G401 (cell line): Measurements from ENCODE around the gene KIF18B. TPM values are rescaled to one million over a fixed set of nuclear protein-coding genes. Genes with fewer than 3 reads are reported as not detected.

ENCODE experiments used
- DNase-seq: peaks from one replicate; pipeline ENCODE4 v3.0.0-alpha.2; 2015; ENCODE audit warnings: low spot score
- in situ Hi-C: cut with HindIII; loops from 2 replicates; pipeline ENCODE4 v1.10.0; 2016; ENCODE audit warnings: low sequenced_read_pairs, mixed read lengths
- total RNA-seq: library from RNA; depleted of rRNA; stranded (reverse); fragments of >200 nt; shearing (Covaris generic); gene quantifications from 2 replicates; pipeline ENCODE4 v1.2.3, GENCODE V29; 2014; rRNA removed

The KIF18B gene
- total RNA-seq, result 22.6 and 24.4 TPM in 2 replicates

DNA sequence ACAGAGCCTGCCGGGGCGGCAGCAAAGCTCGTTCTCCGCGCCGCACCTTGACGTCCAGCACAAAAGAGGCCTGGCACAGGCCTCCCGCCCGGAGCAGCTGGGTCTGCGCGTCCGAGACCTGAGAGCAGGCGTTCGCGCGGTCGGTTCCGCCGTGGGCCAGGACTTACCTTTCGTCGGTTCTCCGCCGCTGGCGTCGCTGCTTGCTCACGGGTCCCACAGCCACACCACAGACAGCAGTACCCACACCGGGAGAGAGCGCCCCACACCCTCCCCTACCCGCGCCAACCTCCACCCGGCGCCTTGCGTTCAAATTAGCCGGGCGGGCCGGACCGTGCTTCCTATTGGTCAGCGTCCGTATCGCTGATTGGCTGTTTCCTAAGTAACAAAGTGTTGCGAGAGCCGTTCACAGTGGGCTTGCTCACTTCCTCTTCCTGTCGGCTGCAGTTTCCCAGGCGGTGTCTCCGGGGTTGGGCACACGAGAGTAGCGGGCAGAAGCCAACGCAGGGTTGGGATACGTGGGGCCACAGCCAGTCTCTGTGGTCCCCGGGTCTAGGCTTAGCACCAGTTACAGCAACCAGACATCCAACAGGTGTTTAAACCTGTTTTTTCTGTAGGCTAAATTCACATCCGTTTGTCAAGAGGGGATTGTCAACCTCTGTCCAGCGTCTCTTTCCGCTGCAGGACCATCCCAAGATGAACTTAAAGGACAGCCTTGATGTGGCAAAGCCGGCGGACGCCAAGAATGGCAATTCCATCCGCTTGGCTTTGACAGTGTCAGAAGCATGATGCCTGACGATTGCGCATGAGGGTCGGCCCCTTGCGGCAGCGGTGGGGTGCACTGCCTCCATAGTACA lies at the start of gene KIF18B:
Gene KIF18B, minus strand, starts transcription at position 313 of the 854 bp plus-strand sequence. CDS start 11,429 bp downstream, outside the sequence.
- in situ Hi-C loops, result no loop called here
- peak; percentile 94 for DNase-seq

DNA sequence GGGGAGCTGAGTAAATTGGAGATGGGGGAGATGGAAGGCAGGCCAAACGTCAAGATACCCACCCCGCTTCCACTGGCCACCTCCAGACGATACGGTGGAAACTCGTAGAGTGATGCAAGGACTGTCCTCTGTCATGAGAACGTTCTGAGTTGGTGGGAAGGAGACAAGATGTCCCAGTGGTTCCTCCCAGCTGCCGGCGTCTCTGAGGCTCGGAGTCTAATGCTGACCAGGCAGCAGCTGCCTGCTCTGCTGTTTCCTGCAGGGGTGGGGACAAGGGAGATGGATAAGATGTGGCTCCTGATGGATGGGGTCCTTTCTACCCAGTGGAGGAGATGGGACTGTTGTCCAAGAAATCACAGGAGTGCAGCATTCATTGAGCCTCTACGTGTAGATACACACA lies 48.7 kb upstream of the KIF18B start:
- in situ Hi-C loops, result no loop called here
- DNase-seq, result no peak

- DNase-seq, result no peak
- in situ Hi-C loops, result no loop called here
These were observed 47.9 kb upstream of the KIF18B start for GRCh38 chr17:44995436-44996001.

GRCh38 chr17:44992242-44992939 lies 44.8 kb upstream of the KIF18B start:
- in situ Hi-C loops, result no loop called here
- no peak for DNase-seq

DNA sequence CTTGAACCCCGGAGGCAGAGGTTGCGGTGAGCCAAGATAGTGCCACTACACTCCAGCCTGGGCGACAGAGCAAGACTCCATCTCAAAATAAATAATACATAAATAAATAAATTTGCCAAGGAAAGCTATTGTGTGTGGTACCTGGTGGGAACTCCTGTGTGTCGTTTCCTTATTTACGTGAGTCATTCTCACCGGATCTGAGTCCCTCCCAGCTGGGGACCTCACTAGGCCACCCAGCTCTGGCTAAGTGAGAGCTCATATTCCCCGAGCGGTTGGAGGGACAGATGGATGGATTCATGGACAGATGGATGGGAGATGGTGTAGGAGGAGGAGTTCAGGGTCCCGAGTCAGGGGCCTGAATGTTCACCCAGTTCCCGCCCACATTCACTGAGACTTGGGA lies 43.4 kb upstream of the KIF18B start:
- in situ Hi-C loops, result no loop called here
- DNase-seq, result no peak

- no peak for DNase-seq
- in situ Hi-C loops, result no loop called here
These were observed 42.1 kb upstream of the KIF18B start for GRCh38 chr17:44989552-44990138.

- DNase-seq, result no peak
- in situ Hi-C loops, result no loop called here
These were observed 40.7 kb upstream of the KIF18B start for GRCh38 chr17:44988044-44988942.

DNA sequence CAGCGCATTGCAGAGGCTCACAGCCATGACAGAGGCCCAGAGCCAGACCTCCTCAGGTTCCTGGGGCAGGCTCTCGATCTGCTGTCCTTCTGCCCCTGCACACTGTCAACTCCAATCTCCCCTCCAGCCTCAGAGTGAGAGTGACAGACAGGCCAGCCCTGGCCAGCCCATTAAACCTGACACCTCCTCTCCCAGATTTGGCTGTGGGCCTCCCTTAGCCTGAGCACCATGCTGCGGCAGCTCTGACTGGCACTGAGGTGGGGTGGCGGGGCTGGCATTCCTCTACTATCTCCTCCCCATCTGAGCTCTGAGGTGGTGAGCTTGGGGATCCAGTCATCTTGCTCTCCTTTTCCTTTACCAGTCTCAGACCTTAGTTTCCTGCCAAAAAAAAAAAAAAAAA lies 36.0 kb upstream of the KIF18B start:
- in situ Hi-C loops, result no loop called here

GRCh38 chr17:44982113-44982702 lies 34.6 kb upstream of the KIF18B start:
- in situ Hi-C loops, result no loop called here
- no peak for DNase-seq

More for the DNA sequence above, 36.0 kb upstream of the KIF18B start:
- DNase-seq, result no peak

DNA sequence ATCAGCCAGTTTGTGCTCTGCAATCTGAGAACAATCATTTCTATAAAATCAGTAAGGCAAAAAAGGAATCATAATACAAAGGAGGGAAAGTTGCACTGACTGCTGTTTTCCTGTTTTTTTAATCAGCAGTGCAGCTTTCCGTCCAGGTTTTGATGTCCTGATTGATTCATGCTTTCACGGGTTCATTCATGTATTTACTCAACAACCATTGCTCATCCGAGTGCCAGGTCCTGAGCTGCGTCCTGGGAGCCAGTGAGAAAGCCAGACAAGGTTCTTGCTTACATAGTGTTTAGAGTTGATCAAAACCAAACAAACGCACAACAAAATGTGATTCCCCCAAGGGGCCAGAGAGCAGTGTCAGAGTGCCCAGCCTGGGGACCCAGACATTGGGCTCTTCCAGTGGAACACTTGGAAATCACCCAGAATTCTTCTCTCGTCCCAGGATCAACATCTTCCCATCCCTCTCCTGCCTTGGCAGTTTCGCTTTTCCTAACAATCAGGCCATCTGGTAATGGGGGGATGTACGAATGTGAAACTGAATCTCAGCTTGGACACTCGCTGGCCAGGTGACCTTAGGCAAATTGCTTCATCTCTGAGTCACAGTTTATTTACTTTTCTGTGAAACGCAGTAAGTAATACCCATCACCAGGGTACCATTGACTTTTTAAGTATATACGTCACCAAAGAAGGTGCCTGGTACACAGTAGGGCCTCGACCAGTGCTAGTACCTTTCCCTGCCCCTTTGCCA lies 33.8 kb upstream of the KIF18B start:
- DNase-seq, result no peak
- in situ Hi-C loops, result no loop called here

DNA sequence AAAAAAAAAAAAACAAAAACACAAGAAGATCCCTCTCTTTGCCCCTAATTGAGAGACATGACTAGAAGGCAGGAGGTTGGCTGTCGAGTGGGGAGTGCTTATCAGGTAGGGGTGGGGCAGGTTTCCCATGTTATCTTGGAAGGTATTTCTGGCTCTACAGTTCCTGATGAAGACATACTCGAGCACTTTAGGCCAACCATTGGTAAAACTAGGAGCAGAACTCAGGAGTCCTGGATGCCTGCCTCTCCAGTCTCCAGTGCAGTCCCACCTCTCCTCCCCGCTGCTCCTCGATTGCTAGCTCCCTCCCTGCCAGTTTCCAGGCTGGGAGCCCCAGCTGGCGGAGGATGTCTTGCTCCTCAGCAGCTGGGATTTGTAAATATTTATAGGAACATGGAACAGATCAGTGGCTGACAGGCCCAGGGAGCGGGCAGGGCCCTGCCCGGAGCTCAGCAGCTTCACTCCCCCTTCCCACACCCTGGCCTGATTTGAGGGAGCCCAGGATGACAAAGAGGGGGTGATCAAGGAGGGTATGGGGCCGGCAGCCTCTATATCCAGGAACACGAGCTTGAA lies 31.9 kb upstream of the KIF18B start:
- in situ Hi-C loops, result no loop called here
- no peak for DNase-seq

- in situ Hi-C loops, result no loop called here
These were observed 31.2 kb upstream of the KIF18B start for GRCh38 chr17:44978807-44979206.

GRCh38 chr17:44977814-44978550 lies 30.4 kb upstream of the KIF18B start:
- DNase-seq, result no peak
- in situ Hi-C loops, result no loop called here

More at GRCh38 chr17:44978807-44979206, 31.2 kb upstream of the KIF18B start:
- DNase-seq, result no peak

DNA sequence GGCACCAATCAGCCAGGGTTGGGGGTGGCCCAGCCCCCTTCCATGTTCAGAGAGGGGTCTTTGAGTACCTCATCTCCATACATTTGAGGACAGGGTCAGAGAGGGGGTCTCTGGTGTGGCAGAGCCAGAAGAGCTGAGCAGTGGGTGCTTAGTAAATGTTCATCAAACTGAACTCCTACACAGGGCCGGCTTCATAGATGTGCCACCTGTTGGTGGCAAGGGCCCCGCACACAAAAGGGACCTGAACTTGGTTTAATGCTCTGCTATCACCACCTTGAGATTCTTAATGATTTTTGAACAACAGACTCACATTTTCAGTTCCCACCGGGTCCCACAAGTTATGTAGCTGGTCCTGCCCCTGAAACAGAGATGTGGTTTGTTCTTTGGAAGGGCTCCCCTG lies 29.5 kb upstream of the KIF18B start:
- no peak for DNase-seq
- in situ Hi-C loops, result no loop called here

DNA sequence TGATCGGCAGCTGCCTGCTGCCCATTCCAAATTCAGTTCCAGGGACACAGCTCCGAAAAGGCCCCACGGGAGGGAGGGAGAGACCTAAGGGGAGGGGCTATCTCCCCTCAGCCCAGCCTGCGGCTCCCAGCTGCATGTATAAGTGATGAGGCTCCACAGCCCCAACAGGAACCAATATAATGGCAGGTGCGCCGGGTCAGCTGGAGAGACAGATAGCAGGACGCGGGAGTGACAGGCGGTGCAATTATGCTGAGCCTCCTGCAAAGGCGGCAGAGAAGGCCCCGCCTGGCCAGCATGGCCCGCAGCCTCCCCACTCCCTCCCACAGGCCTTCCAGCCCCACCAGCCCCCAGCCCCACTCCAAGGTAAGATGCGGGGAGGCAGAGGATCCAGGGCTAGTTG lies 28.6 kb upstream of the KIF18B start:
- DNase-seq, result no peak
- in situ Hi-C loops, result no loop called here

- DNase-seq, result no peak
- in situ Hi-C loops, result no loop called here
These were observed 25.4 kb upstream of the KIF18B start for GRCh38 chr17:44972953-44973352.
